HCT116 (cell line): ENCODE measurements around the gene FTO. TPM values are rescaled to one million over a fixed set of nuclear protein-coding genes. Genes with fewer than 3 reads are reported as not detected.
A peak's percentile ranks its signal among the peaks of the same experiment; 100 is the strongest.

Experiments used
- ATAC-seq: fragments of 200-7000 bp; cut with Tn5 transposase; 2 replicates; pipeline ENCODE4 v1.9.1; 2020; ENCODE audit warnings: mild to moderate bottlenecking, moderate library complexity
- BruUV-seq: library from RNA; stranded (reverse); fragments of 400-500 nt; replicated peaks from 2 replicates; lab custom pipeline; 2021; lab: Mats Ljungman, UMichigan
- CTCF ChIA-PET: fragments of 300-600 bp; sonication (Branson Sonifier 250); formaldehyde crosslinking; loops from one replicate; lab custom pipeline; 2021; ENCODE audit warnings: antibody characterized with exemption; lab: Charles Lee
- POLR2A ChIA-PET: fragments of 300-600, 350-600 bp; sonication (Branson Sonifier 250); formaldehyde crosslinking; loops from one replicate; lab custom pipeline; 2021; ENCODE audit warnings: antibody characterized with exemption; lab: Charles Lee
- RAD21 ChIA-PET, 2 experiments: fragments of 300-600 bp; sonication (Branson Sonifier 250); formaldehyde crosslinking; loops; one replicate each; lab custom pipeline; 2023; ENCODE audit warnings: low total read pairs in 2 of 2; ENCODE audit not compliant: uncharacterized antibody in 2 of 2, unreplicated experiment in 2 of 2, low non-redundant PET in 1 of 2; lab: Charles Lee
- DNase-seq: peaks from one replicate; pipeline ENCODE4 v3.0.0-alpha.2; 2010; ENCODE audit warnings: low read depth, low spot score
- H2AFZ ChIP-seq: fragments of 200-600 bp; shearing (Covaris generic), sonication (generic); 2 replicates; pipeline ENCODE4 v1.6.1; 2017; ENCODE audit warnings: low read depth, mixed run types, mixed read lengths, antibody characterized with exemption, low read length; ENCODE audit not compliant: poor library complexity, severe bottlenecking
- H3K27ac ChIP-seq: 2 replicates; pipeline ENCODE4 v1.5.1; 2012; ENCODE audit warnings: low read depth, low read length
- H3K27me3 ChIP-seq: fragments of 200-600 bp; sonication (generic); 2 replicates; pipeline ENCODE4 v1.6.1; 2016; ENCODE audit warnings: mixed run types, low read length, mixed read lengths; ENCODE audit not compliant: insufficient read depth
- H3K36me3 ChIP-seq, 2 experiments: fragments of 200-500 bp in 1 of 2; fragments of 200-600 bp in 1 of 2; sonication (Bioruptor generic) in 1 of 2; sonication (generic) in 1 of 2; 2 replicates each; pipeline versions ENCODE4 v1.5.1 to v1.6.1; 2014 to 2016; ENCODE audit warnings: low read length in 2 of 2, inconsistent platforms in 1 of 2, mixed read lengths in 1 of 2, mixed run types in 1 of 2; ENCODE audit not compliant: insufficient read depth in 2 of 2, control insufficient read depth in 1 of 2
- H3K4me1 ChIP-seq, 2 experiments: fragments of 200-600 bp in 1 of 2; sonication (generic) in 1 of 2; 2 replicates each; pipeline versions ENCODE4 v1.5.1 to v1.6.1; 2012 to 2017; ENCODE audit warnings: low read length in 2 of 2, inconsistent platforms in 1 of 2, mild to moderate bottlenecking in 1 of 2, mixed read lengths in 1 of 2, mixed run types in 1 of 2, moderate library complexity in 1 of 2; ENCODE audit not compliant: insufficient read depth in 2 of 2, control insufficient read depth in 1 of 2
- H3K4me2 ChIP-seq: fragments of 200-600 bp; sonication (generic); 2 replicates; pipeline ENCODE4 v1.6.1; 2017; ENCODE audit warnings: mixed run types, low read length, mixed read lengths
- H3K4me3 ChIP-seq, 2 experiments: fragments of 200-600 bp in 1 of 2; sonication (generic) in 1 of 2; replicated peaks in 1 of 2; 2 replicates each; pipeline ENCODE4 v1.5.1; 2011 to 2016; ENCODE audit warnings: low read length in 2 of 2, control low read depth in 1 of 2, low read depth in 1 of 2, mild to moderate bottlenecking in 1 of 2, mixed read lengths in 1 of 2, mixed run types in 1 of 2
- H3K79me2 ChIP-seq: fragments of 200-600 bp; sonication (generic); 2 replicates; pipeline ENCODE4 v1.6.1; 2017; ENCODE audit warnings: mild to moderate bottlenecking, mixed run types, low read length, moderate library complexity, mixed read lengths; ENCODE audit not compliant: insufficient read depth
- H3K9ac ChIP-seq: fragments of 200-600 bp; sonication (generic); 2 replicates; pipeline ENCODE4 v1.6.1; 2016; ENCODE audit warnings: low read length, mixed read lengths
- H3K9me2 ChIP-seq: fragments of 200-600 bp; sonication (generic), shearing (Covaris generic); 2 replicates; pipeline ENCODE4 v1.6.1; 2017; ENCODE audit warnings: mixed run types, mild to moderate bottlenecking, moderate library complexity; ENCODE audit not compliant: insufficient read depth
- H3K9me3 ChIP-seq, 2 experiments: fragments of 200-500 bp in 1 of 2; fragments of 200-600 bp in 1 of 2; sonication (Bioruptor generic) in 1 of 2; sonication (generic) in 1 of 2; 2 replicates each; pipeline ENCODE4 v1.6.1; 2014 to 2017; ENCODE audit warnings: low read length in 2 of 2, mixed read lengths in 2 of 2, inconsistent platforms in 1 of 2, low read depth in 1 of 2, mild to moderate bottlenecking in 1 of 2, mixed run types in 1 of 2, moderate library complexity in 1 of 2; ENCODE audit not compliant: control insufficient read depth in 1 of 2, insufficient read depth in 1 of 2
- H4K20me1 ChIP-seq: fragments of 200-600 bp; sonication (generic), shearing (Covaris generic); 2 replicates; pipeline ENCODE4 v1.6.1; 2017; ENCODE audit warnings: mixed run types, mild to moderate bottlenecking, moderate library complexity; ENCODE audit not compliant: insufficient read depth
- CBX3 ChIP-seq: IDR thresholded peaks from 2 replicates; pipeline ENCODE4 v1.6.1; 2012; ENCODE audit warnings: low read depth
- CTCF ChIP-seq, 3 experiments: fragments of 200-600 bp in 1 of 3; sonication (generic) in 1 of 3; IDR thresholded peaks in 2 of 3; conservative IDR thresholded peaks in 1 of 3; 2 replicates each; pipeline ENCODE4 v1.5.1; 2012 to 2017; ENCODE audit warnings: low read depth in 2 of 3, low read length in 2 of 3, antibody characterized with exemption in 1 of 3, borderline replicate concordance in 1 of 3, control low read depth in 1 of 3, mild to moderate bottlenecking in 1 of 3, mixed read lengths in 1 of 3, mixed run types in 1 of 3, moderate library complexity in 1 of 3; ENCODE audit not compliant: insufficient read depth in 1 of 3
- EGR1 ChIP-seq: IDR thresholded peaks from 2 replicates; pipeline ENCODE4 v1.6.1; 2012; ENCODE audit warnings: low read depth
- JUND ChIP-seq: IDR thresholded peaks from 2 replicates; pipeline ENCODE4 v1.6.1; 2012
- TCF7L2 ChIP-seq: IDR thresholded peaks from 2 replicates; pipeline ENCODE4 v1.7.0; 2011; ENCODE audit warnings: borderline replicate concordance, inconsistent platforms; ENCODE audit not compliant: insufficient read depth, insufficient read length; ENCODE audit errors: extremely low read depth
- ZBTB33 ChIP-seq: IDR thresholded peaks from 2 replicates; pipeline ENCODE4 v1.6.1; 2011; ENCODE audit warnings: mild to moderate bottlenecking, low read length, moderate library complexity; ENCODE audit not compliant: insufficient replicate concordance; ENCODE audit errors: extremely low read depth
- intact Hi-C: fragments of 100-400 bp; cut with micrococcal nuclease; formaldehyde crosslinking; loops from 2 replicates; pipeline ENCODE4 v1.10.0; 2022
- total RNA-seq: library from RNA; stranded (reverse); gene quantifications from one replicate; pipeline ENCODE4 v1.2.1, GENCODE V29; 2021; ENCODE audit not compliant: unreplicated experiment

Gene FTO
- total RNA-seq, 1 experiment from 2014 or later, result 55.2 TPM

- no peak for TF ChIP-seq CTCF (IDR thresholded peaks at IDR 0.05 in 2 of 3, conservative IDR thresholded peaks at IDR 0.05 in 1 of 3; ENCODE audit: borderline replicate concordance in 1 of 3, insufficient read depth in 1 of 3, low read depth in 2 of 3, low read length in 2 of 3)
Observed at GRCh38 chr16:54063279-54063773, 359.4 kb downstream of the FTO start (continued).

DNA sequence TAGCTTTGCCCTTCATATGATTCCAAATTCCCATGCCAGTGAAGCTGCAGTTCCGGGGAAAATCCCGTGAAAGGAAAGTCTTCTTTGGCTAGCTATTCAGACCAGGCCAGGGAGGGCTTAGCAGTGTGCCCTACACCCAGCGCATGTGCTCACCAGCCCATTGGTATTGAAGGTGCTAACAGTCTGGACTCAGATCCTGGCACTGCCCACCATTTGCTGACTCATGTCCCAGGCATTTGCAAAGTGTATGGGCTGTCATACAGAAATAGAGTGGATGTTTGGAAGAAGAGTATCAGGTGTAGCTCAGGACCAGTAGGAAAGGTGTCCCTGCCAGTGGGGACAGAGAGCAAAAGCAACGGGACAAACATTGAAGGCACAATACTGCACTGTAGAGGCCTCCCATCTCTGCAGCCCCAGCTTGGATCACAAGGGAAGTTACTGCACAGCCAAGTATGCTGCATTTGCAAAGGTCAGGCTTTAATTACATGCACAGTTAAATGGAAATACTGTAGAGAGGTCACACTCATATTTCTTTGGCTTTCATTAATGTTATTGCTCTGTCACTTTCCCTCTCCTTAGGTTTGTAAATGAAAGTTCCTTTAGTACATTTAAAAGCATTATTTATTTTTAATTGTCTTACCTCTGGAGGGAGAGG lies 362.6 kb downstream of the FTO start:
- BruUV-seq, result no TSS peak
- no peak for DNase-seq

More for the DNA sequence above, 362.6 kb downstream of the FTO start:
- no peak overlapping the region for H3K9ac ChIP-seq
- no peak overlapping the region for H3K4me2 ChIP-seq
- peaks cover 0 to 7% of the 10 kb centered on the region in 2 experiments; a peak in 2 of 4 replicates for H3K4me1 ChIP-seq
- H3K9me3 ChIP-seq, result no peaks in the 10 kb centered on the region
- no peak overlapping the region for H3K4me3 ChIP-seq
- no peaks in the 10 kb centered on the region for H3K9me2 ChIP-seq
- H2AFZ ChIP-seq, result no peak overlapping the region
- POLR2A ChIA-PET, result no interaction called here
- peak; percentile 46; the same call in 1 of the 2 replicates for ATAC-seq
- RAD21 ChIA-PET, result no interaction called here
- intact Hi-C loops, result no loop called here
- no peaks in the 10 kb centered on the region for H3K36me3 ChIP-seq
- no peak overlapping the region for H3K27ac ChIP-seq
- TF ChIP-seq CBX3 (no peak), ZBTB33 (no peak), TCF7L2 (no peak), EGR1 (no peak), CTCF (IDR thresholded peaks at IDR 0.05 in 2 of 3, conservative IDR thresholded peaks at IDR 0.05 in 1 of 3; ENCODE audit: borderline replicate concordance in 1 of 3, insufficient read depth in 1 of 3, low read depth in 2 of 3, low read length in 2 of 3) (no peak), JUND (no peak)
- CTCF ChIA-PET, result no interaction called here
- no peaks in the 10 kb centered on the region for H4K20me1 ChIP-seq
- no peaks in the 10 kb centered on the region for H3K79me2 ChIP-seq
- no peaks in the 10 kb centered on the region for H3K27me3 ChIP-seq
